Measurements from ENCODE around the gene ALB. TPM values are rescaled to one million over a fixed set of nuclear protein-coding genes. Genes with fewer than 3 reads are reported as not detected.

The ALB gene
- total and polyA plus RNA-seq, 8 donors, result 179 to 1,006 (median 781) TPM

DNA sequence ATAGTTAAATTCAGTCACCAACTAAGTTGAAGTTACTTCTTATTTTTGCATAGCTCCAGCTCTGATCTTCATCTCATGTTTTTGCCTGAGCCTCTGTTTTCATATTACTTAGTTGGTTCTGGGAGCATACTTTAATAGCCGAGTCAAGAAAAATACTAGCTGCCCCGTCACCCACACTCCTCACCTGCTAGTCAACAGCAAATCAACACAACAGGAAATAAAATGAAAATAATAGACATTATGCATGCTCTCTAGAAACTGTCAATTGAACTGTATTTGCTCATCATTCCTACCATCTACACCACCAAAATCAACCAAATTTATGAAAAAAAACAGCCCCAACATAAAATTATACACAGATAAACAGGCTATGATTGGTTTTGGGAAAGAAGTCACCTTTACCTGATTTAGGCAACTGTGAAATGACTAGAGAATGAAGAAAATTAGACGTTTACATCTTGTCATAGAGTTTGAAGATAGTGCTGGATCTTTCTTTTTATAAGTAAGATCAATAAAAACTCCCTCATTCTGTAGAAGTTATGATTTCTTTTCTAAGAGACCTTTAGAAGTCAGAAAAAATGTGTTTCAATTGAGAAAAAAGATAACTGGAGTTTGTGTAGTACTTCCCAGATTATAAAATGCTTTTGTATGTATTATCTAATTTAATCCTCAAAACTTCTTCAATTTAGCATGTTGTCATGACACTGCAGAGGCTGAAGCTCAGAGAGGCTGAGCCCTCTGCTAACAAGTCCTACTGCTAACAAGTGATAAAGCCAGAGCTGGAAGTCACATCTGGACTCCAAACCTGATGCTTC is 7.0 kb downstream of the ALB start:
- Histone ChIP-seq H3K36me3 (peaks cover 2 to 19% (median 3%) of the 10 kb centered on the region in 3 donors), H3K27me3 (no peaks in the 10 kb centered on the region), H3K4me1 (peaks cover 0 to 7% (median 6%) of the 10 kb centered on the region in 3 donors), H3K4me3 (no peak overlapping the region), H3K9me3 (no peaks in the 10 kb centered on the region), H3K27ac (no peak overlapping the region)
- TF ChIP-seq, protein P1, sequence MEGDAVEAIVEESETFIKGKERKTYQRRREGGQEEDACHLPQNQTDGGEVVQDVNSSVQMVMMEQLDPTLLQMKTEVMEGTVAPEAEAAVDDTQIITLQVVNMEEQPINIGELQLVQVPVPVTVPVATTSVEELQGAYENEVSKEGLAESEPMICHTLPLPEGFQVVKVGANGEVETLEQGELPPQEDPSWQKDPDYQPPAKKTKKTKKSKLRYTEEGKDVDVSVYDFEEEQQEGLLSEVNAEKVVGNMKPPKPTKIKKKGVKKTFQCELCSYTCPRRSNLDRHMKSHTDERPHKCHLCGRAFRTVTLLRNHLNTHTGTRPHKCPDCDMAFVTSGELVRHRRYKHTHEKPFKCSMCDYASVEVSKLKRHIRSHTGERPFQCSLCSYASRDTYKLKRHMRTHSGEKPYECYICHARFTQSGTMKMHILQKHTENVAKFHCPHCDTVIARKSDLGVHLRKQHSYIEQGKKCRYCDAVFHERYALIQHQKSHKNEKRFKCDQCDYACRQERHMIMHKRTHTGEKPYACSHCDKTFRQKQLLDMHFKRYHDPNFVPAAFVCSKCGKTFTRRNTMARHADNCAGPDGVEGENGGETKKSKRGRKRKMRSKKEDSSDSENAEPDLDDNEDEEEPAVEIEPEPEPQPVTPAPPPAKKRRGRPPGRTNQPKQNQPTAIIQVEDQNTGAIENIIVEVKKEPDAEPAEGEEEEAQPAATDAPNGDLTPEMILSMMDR (IDR thresholded peaks at IDR 0.05), result no peak
- intact Hi-C loops (cut with DNase I), result no loop called here
- FAIRE-seq (no peak), ATAC-seq (no peak), DNase-seq (no peak)
- WGBS, 2 donors, result 67 to 73% methylated on average over 3 of the region's 3 CpGs

DNA sequence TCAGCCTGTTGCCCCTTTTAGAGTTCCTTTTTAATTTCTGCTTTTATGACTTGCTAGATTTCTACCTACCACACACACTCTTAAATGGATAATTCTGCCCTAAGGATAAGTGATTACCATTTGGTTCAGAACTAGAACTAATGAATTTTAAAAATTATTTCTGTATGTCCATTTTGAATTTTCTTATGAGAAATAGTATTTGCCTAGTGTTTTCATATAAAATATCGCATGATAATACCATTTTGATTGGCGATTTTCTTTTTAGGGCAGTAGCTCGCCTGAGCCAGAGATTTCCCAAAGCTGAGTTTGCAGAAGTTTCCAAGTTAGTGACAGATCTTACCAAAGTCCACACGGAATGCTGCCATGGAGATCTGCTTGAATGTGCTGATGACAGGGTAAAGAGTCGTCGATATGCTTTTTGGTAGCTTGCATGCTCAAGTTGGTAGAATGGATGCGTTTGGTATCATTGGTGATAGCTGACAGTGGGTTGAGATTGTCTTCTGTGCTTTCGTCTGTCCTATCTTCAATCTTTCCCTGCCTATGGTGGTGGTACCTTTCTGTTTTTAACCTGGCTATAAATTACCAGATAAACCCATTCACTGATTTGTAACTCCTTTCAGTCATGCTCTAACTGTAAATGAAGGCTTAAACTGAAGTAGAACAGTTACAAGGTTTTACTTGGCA is 7.8 kb downstream of the ALB start:
- Histone ChIP-seq H3K27me3 (no peaks in the 10 kb centered on the region), H3K27ac (no peak overlapping the region), H3K36me3 (peaks cover 2 to 27% (median 3%) of the 10 kb centered on the region in 3 donors), H3K4me1 (peaks cover 0 to 6% (median 2%) of the 10 kb centered on the region in 3 donors), H3K9me3 (no peaks in the 10 kb centered on the region), H3K4me3 (no peak overlapping the region)
- FAIRE-seq (no peak), DNase-seq (no peak), ATAC-seq (peak in 3 of 4 donors; percentile 35 to 64 (median 51))
- intact Hi-C loops (cut with DNase I), result no loop called here
- 47 to 63% methylated on average over 8 of the region's 8 CpGs for WGBS, 2 donors
- TF ChIP-seq, protein P1 (IDR thresholded peaks at IDR 0.05), result no peak

DNA sequence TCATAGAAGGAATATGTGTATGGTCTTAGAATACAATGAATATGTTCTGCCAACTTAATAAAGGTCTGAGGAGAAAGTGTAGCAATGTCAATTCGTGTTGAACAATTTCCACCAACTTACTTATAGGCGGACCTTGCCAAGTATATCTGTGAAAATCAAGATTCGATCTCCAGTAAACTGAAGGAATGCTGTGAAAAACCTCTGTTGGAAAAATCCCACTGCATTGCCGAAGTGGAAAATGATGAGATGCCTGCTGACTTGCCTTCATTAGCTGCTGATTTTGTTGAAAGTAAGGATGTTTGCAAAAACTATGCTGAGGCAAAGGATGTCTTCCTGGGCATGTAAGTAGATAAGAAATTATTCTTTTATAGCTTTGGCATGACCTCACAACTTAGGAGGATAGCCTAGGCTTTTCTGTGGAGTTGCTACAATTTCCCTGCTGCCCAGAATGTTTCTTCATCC is 9.2 kb downstream of the ALB start:
- WGBS, 2 donors, result 60 to 72% methylated on average over 4 of the region's 4 CpGs

GRCh38 chr4:73414936-73415271 is 10.8 kb downstream of the ALB start:
- 77 to 86% methylated on average over 2 of the region's 2 CpGs for WGBS, 2 donors
- H3K36me3 ChIP-seq, result peaks cover 0 to 28% (median 3%) of the 10 kb centered on the region in 3 donors
- TF ChIP-seq, protein P1 (IDR thresholded peaks at IDR 0.05), result no peak
- no peak for FAIRE-seq
- no peaks in the 10 kb centered on the region for H3K27me3 ChIP-seq
- H3K9me3 ChIP-seq, result no peaks in the 10 kb centered on the region
- DNase-seq, result no peak
- intact Hi-C loops (cut with DNase I), result no loop called here
- H3K4me1 ChIP-seq, result no peaks in the 10 kb centered on the region
- H3K27ac ChIP-seq, result no peak overlapping the region
- no peak for ATAC-seq
- H3K4me3 ChIP-seq, result no peak overlapping the region

More for the DNA sequence above, 9.2 kb downstream of the ALB start:
- Histone ChIP-seq H3K4me3 (no peak overlapping the region), H3K27me3 (no peaks in the 10 kb centered on the region), H3K27ac (no peak overlapping the region), H3K9me3 (no peaks in the 10 kb centered on the region), H3K36me3 (peaks cover 2 to 32% (median 3%) of the 10 kb centered on the region in 3 donors), H3K4me1 (peaks cover 0 to 6% (median 2%) of the 10 kb centered on the region in 3 donors)
- TF ChIP-seq, protein P1 (IDR thresholded peaks at IDR 0.05), result no peak
- no peak for FAIRE-seq
- intact Hi-C loops (cut with DNase I), result no loop called here
- no peak for ATAC-seq
- no peak for DNase-seq
